GM12875 (cell line): ENCODE results near the gene MAST3.

Source experiments
- H3K4me3 ChIP-seq: one replicate; pipeline ENCODE4 v1.5.1; 2011; ENCODE audit warnings: low read depth, low read length, control low read depth
- TF ChIP-seq, protein P1 (sequence below): IDR thresholded peaks from 2 replicates; pipeline ENCODE4 v1.5.1; 2011; ENCODE audit warnings: low read depth, mild to moderate bottlenecking, control low read depth, inconsistent platforms, low read length, moderate library complexity, borderline replicate concordance; ENCODE audit not compliant: insufficient read depth

The MAST3 gene

DNA sequence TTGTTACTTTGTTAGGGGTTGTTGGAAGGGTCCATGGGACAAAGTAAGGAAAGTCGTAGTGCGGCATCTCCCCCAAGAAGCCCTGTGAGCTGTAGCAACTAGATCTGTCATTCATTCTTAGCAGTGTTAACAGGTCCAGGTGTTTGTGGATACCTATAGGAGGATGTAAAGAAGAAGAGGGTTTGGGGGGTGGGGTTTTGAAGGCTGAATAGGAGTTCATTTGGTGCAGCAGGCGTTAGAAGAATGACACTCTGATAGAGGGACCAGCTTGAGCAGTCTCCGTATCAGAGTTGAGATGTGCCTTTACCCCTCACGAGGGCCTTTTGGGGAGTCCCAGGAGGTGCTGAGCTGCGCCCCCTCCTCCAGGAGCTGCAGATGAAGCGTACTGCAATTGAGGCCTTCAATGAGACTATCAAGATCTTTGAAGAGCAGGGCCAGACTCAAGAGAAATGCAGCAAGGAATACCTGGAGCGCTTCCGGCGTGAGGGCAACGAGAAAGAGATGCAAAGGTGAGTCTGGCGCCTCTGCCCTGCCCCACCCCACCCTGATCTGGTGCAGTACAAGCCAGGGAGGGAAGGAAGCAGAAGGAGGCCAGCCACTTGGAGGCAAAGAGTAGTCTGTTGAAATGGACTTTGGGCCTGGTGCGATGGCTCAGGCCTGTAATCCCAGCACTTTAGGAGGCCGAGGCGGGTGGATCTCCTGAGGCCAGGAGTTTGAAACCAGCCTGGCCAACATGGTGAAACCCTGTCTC is 68.4 kb downstream of the MAST3 start:
- TF ChIP-seq, protein P1, sequence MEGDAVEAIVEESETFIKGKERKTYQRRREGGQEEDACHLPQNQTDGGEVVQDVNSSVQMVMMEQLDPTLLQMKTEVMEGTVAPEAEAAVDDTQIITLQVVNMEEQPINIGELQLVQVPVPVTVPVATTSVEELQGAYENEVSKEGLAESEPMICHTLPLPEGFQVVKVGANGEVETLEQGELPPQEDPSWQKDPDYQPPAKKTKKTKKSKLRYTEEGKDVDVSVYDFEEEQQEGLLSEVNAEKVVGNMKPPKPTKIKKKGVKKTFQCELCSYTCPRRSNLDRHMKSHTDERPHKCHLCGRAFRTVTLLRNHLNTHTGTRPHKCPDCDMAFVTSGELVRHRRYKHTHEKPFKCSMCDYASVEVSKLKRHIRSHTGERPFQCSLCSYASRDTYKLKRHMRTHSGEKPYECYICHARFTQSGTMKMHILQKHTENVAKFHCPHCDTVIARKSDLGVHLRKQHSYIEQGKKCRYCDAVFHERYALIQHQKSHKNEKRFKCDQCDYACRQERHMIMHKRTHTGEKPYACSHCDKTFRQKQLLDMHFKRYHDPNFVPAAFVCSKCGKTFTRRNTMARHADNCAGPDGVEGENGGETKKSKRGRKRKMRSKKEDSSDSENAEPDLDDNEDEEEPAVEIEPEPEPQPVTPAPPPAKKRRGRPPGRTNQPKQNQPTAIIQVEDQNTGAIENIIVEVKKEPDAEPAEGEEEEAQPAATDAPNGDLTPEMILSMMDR, result no peak
- no peak overlapping the region for H3K4me3 ChIP-seq

DNA sequence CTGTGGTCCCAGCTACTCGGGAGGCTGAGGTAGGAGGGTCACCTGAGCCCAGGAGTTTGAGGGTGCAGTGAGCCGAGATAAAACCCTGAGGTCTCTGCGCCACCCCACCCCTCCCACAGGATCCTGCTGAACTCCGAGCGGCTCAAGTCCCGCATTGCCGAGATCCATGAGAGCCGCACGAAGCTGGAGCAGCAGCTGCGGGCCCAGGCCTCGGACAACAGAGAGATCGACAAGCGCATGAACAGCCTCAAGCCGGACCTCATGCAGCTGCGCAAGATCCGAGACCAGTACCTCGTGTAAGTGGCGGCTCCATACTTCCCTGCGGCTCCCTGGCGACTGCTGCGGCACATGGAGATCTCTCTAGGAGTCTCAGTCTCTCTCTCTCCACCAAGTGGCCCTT is 69.4 kb downstream of the MAST3 start:
- TF ChIP-seq, protein P1, result no peak
- H3K4me3 ChIP-seq, result no peak overlapping the region

DNA sequence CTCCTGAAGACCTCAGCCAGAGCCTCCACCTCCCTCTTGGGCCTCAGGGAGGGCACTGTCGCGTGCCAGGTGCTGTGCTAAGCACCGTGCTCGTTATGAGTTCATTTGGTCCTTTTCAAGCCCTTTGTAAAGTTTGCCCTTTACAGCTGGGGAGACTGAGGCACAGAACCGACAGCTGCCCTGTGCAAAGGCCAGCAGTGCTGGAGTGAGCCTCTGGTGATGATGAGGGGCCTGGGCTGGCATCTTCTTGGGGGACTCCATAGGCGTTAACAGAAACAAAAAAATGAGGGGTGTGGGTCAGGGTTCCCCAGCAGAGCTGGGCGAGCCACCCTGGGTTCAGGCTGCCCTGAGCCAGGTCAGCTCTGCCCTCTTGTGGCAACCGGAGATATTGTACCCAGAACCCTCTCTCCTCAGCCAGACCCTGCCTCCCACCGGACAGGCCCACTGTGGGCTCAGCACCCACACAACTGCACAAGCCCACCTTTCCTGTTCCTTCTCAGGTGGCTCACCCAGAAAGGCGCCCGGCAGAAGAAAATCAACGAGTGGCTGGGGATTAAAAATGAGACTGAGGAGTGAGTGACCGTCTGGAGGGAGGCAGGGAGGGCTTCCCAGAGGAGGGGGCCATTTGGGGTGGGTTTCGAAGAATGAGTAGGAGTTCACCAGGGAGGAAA is 70.5 kb downstream of the MAST3 start:
- no peak overlapping the region for H3K4me3 ChIP-seq

GRCh38 chr19:18168673-18169381 is 71.2 kb downstream of the MAST3 start:
- TF ChIP-seq, protein P1, result no peak
- no peak overlapping the region for H3K4me3 ChIP-seq

More for the DNA sequence above, 70.5 kb downstream of the MAST3 start:
- TF ChIP-seq, protein P1, result peak; percentile 86

DNA sequence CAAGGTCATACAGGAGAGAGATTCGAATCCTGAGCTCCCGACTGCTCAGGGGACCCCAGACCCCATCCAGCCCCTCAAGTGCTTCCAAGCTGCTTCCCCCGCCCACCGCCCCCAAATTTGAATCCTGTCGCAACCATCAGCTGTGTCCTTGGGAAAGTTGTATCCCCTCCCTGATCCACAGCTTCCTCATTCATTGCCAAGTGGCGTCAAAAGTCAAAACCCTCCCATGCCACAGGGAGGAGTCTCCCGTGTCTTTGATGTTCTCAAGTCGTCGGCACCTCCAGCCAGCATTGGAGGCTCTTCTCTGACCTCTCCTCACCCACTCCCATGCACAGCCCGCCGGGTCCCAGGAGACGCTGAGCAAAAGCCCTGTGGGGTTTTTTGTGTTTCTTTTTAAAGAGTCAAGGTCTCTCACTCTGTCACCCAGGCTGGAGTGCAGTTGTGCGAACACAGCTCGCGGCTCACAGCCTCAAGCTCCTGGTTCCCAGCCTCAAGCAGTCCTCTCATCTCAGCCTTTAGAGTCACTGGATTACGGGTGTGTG is 73.2 kb downstream of the MAST3 start:
- TF ChIP-seq, protein P1, result no peak
- peak overlapping the region; percentile 26 for H3K4me3 ChIP-seq

- TF ChIP-seq, protein P1, result no peak
- no peak overlapping the region for H3K4me3 ChIP-seq
Observed at GRCh38 chr19:18171605-18172327, 74.2 kb downstream of the MAST3 start.
